ENCODE results near the gene DARS2. TPM values are rescaled to one million over a fixed set of nuclear protein-coding genes. Genes with fewer than 3 reads are reported as not detected.
"Not testable (repeated sequence)": the region's sequence is repeated elsewhere in the genome, so short reads cannot be mapped to it uniquely, and the experiment has no call there.

The DARS2 gene
- polyA plus RNA-seq, 1 donor from 2014 or later = 4.5 TPM

GRCh38 chr1:173789841-173790240 lies 34.6 kb upstream of the DARS2 start:
- H4K20me1 ChIP-seq (ENCODE audit: insufficient read depth) = no peaks in the 10 kb centered on the region
- H3K36me3 ChIP-seq (ENCODE audit: insufficient read depth, low read length) = no peaks in the 10 kb centered on the region
- no peak overlapping the region for H3K4me3 ChIP-seq (ENCODE audit: low read length)
- H3K9ac ChIP-seq (ENCODE audit: low read length) = no peak overlapping the region
- H3F3A ChIP-seq (ENCODE audit: insufficient read depth, low read length, poor library complexity, severe bottlenecking) = no peaks in the 10 kb centered on the region
- H3K27ac ChIP-seq (ENCODE audit: low read length) = no peak overlapping the region
- H3K4me2 ChIP-seq (ENCODE audit: low read length) = no peak overlapping the region
- no peaks in the 10 kb centered on the region for H3K79me2 ChIP-seq (replicated peaks; ENCODE audit: insufficient read depth, low read length)
- no peak overlapping the region for H2AFZ ChIP-seq (ENCODE audit: low read depth, low read length)
- no peaks in the 10 kb centered on the region for H3K9me2 ChIP-seq (ENCODE audit: insufficient read depth, low read length)
- no peaks in the 10 kb centered on the region for H3K9me3 ChIP-seq (ENCODE audit: low read length)
- H3K27me3 ChIP-seq (ENCODE audit: insufficient read depth, low read depth, low read length) = no peaks in the 10 kb centered on the region
- TF ChIP-seq MXI1 (conservative IDR thresholded peaks at IDR 0.05; ENCODE audit: poor library complexity, severe bottlenecking) (no peak), CTCF (IDR thresholded peaks at IDR 0.05; ENCODE audit: poor library complexity, severe bottlenecking) (no peak), EZH2 (IDR thresholded peaks at IDR 0.05; ENCODE audit: borderline replicate concordance, insufficient read depth, low read length, poor library complexity, severe bottlenecking) (no peak), POLR2AphosphoS5 (IDR thresholded peaks at IDR 0.05) (no peak), SMC3 (conservative IDR thresholded peaks at IDR 0.05; ENCODE audit: poor library complexity) (no peak), REST (IDR thresholded peaks at IDR 0.05; ENCODE audit: borderline replicate concordance) (no peak), EP300 (conservative IDR thresholded peaks at IDR 0.05; ENCODE audit: poor library complexity, severe bottlenecking) (no peak), TAF1 (IDR thresholded peaks at IDR 0.05; ENCODE audit: low read depth) (no peak), RAD21 (conservative IDR thresholded peaks at IDR 0.05) (no peak)

- no peak overlapping the region for H3K4me3 ChIP-seq (ENCODE audit: low read length)
- H3K27ac ChIP-seq (ENCODE audit: low read length) = no peak overlapping the region
- H4K20me1 ChIP-seq (ENCODE audit: insufficient read depth) = no peaks in the 10 kb centered on the region
- H3K4me2 ChIP-seq (ENCODE audit: low read length) = no peak overlapping the region
- no peaks in the 10 kb centered on the region for H3K79me2 ChIP-seq (replicated peaks; ENCODE audit: insufficient read depth, low read length)
- no peak overlapping the region for H3K9ac ChIP-seq (ENCODE audit: low read length)
- TF ChIP-seq EZH2 (IDR thresholded peaks at IDR 0.05; ENCODE audit: borderline replicate concordance, insufficient read depth, low read length, poor library complexity, severe bottlenecking) (no peak), POLR2AphosphoS5 (IDR thresholded peaks at IDR 0.05) (no peak), EP300 (conservative IDR thresholded peaks at IDR 0.05; ENCODE audit: poor library complexity, severe bottlenecking) (no peak), REST (IDR thresholded peaks at IDR 0.05; ENCODE audit: borderline replicate concordance) (no peak)
- no peaks in the 10 kb centered on the region for H3K36me3 ChIP-seq (ENCODE audit: insufficient read depth, low read length)
- no peak overlapping the region for H2AFZ ChIP-seq (ENCODE audit: low read depth, low read length)
- no peaks in the 10 kb centered on the region for H3K9me3 ChIP-seq (ENCODE audit: low read length)
- no peaks in the 10 kb centered on the region for H3F3A ChIP-seq (ENCODE audit: insufficient read depth, low read length, poor library complexity, severe bottlenecking)
- H3K27me3 ChIP-seq (ENCODE audit: insufficient read depth, low read depth, low read length) = no peaks in the 10 kb centered on the region
- H3K9me2 ChIP-seq (ENCODE audit: insufficient read depth, low read length) = no peaks in the 10 kb centered on the region
These were observed 26.4 kb upstream of the DARS2 start for GRCh38 chr1:173798078-173798477.

- H3K27me3 ChIP-seq (ENCODE audit: insufficient read depth, low read depth, low read length); H4K20me1 ChIP-seq (ENCODE audit: insufficient read depth); H3K9ac ChIP-seq (ENCODE audit: low read length); H3K79me2 ChIP-seq (replicated peaks; ENCODE audit: insufficient read depth, low read length); H3K9me3 ChIP-seq (ENCODE audit: low read length); H2AFZ ChIP-seq (ENCODE audit: low read depth, low read length); H3K9me2 ChIP-seq (ENCODE audit: insufficient read depth, low read length); H3K4me2 ChIP-seq (ENCODE audit: low read length); H3K36me3 ChIP-seq (ENCODE audit: insufficient read depth, low read length); H3K27ac ChIP-seq (ENCODE audit: low read length); H3K4me3 ChIP-seq (ENCODE audit: low read length); H3F3A ChIP-seq (ENCODE audit: insufficient read depth, low read length, poor library complexity, severe bottlenecking): not testable (repeated sequence)
These were observed 24.5 kb upstream of the DARS2 start for GRCh38 chr1:173799995-173800394.

Measured in neural cell (in vitro differentiated cells).